GM23338 (cell line): ENCODE data around the gene HPDL.

Experiments used
- CREB1 ChIP-seq: fragments of 250-450 bp; sonication (Bioruptor Pico); IDR thresholded peaks from 2 replicates; pipeline ENCODE4 v1.5.0; 2020; ENCODE audit warnings: low read depth, mild to moderate bottlenecking, moderate library complexity
- EZH2 ChIP-seq: fragments of 200-600 bp; sonication (generic); IDR thresholded peaks from one replicate; pipeline ENCODE4 v1.8.0; 2017; ENCODE audit warnings: antibody characterized with exemption, mild to moderate bottlenecking, low read depth; ENCODE audit not compliant: unreplicated experiment
- EZH2phosphoT487 ChIP-seq: fragments of 200-600 bp; sonication (generic); IDR thresholded peaks from one replicate; pipeline ENCODE4 v1.8.1; 2018; ENCODE audit warnings: antibody characterized with exemption; ENCODE audit not compliant: unreplicated experiment
- JUNB ChIP-seq: IDR thresholded peaks from one replicate; pipeline ENCODE4 v1.6.1; 2016; ENCODE audit warnings: antibody characterized with exemption; ENCODE audit not compliant: unreplicated experiment
- NANOG ChIP-seq: IDR thresholded peaks from 2 replicates; pipeline ENCODE4 v1.6.1; 2016; ENCODE audit warnings: antibody characterized with exemption, borderline replicate concordance
- POLR2AphosphoS5 ChIP-seq: IDR thresholded peaks from 2 replicates; pipeline ENCODE4 v1.6.1; 2016; ENCODE audit warnings: antibody characterized with exemption, low read depth
- STAT1 ChIP-seq: IDR thresholded peaks from one replicate; pipeline ENCODE4 v1.6.1; 2016; ENCODE audit warnings: antibody characterized with exemption; ENCODE audit not compliant: unreplicated experiment
- ZNF114 ChIP-seq: fragments of 250-450 bp; sonication (Bioruptor Pico); IDR thresholded peaks from 2 replicates; pipeline ENCODE4 v1.5.0; 2020; ENCODE audit warnings: mild to moderate bottlenecking, moderate library complexity
- ZNF331 ChIP-seq: fragments of 250-450 bp; sonication (Bioruptor Pico); IDR thresholded peaks from 2 replicates; pipeline ENCODE4 v1.5.0; 2020; ENCODE audit warnings: low read depth, mild to moderate bottlenecking, moderate library complexity
- TF ChIP-seq, protein P1 (sequence below), 2 experiments: fragments of 200-600 bp in 1 of 2; sonication (generic) in 1 of 2; conservative IDR thresholded peaks; 2 replicates each; pipeline versions ENCODE4 v1.5.1 to v1.6.1; 2016 to 2017; ENCODE audit warnings: antibody characterized with exemption in 2 of 2, low read depth in 2 of 2, mild to moderate bottlenecking in 2 of 2, moderate library complexity in 1 of 2
- TF ChIP-seq, protein P2 (sequence below): IDR thresholded peaks from one replicate; pipeline ENCODE4 v1.6.1; 2018; ENCODE audit warnings: antibody characterized with exemption; ENCODE audit not compliant: unreplicated experiment
- TF ChIP-seq, protein P3 (sequence below): IDR thresholded peaks from 2 replicates; pipeline ENCODE4 v1.6.1; 2016; ENCODE audit warnings: antibody characterized with exemption

DNA sequence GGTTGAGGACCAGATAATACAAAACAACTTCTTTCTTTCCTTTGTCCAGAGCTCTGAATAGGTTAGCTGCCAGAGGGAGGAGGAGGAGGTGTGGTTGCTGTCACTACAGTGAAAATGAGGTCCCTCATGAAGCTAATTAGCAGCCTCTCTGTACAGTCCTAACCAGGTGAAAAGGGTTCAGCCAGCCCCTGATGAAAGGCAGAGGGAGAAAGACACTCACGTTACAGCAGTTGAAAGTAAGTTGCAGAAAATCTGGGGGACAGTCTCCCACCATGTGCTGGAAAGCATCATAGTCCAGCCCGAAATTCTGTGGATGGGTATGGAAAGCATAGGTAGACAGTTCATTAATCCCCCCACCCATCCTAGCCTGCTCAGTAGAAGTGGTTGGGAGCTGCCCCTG is 19.8 kb downstream of the HPDL start:
- TF ChIP-seq, protein P1, sequence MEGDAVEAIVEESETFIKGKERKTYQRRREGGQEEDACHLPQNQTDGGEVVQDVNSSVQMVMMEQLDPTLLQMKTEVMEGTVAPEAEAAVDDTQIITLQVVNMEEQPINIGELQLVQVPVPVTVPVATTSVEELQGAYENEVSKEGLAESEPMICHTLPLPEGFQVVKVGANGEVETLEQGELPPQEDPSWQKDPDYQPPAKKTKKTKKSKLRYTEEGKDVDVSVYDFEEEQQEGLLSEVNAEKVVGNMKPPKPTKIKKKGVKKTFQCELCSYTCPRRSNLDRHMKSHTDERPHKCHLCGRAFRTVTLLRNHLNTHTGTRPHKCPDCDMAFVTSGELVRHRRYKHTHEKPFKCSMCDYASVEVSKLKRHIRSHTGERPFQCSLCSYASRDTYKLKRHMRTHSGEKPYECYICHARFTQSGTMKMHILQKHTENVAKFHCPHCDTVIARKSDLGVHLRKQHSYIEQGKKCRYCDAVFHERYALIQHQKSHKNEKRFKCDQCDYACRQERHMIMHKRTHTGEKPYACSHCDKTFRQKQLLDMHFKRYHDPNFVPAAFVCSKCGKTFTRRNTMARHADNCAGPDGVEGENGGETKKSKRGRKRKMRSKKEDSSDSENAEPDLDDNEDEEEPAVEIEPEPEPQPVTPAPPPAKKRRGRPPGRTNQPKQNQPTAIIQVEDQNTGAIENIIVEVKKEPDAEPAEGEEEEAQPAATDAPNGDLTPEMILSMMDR (conservative IDR thresholded peaks at IDR 0.05; ENCODE audit: low read depth in 2 of 2): no peak
- TF ChIP-seq EZH2 (no peak), STAT1 (no peak), POLR2AphosphoS5 (no peak), JUNB (no peak), CREB1 (CRISPR knock-in tag) (no peak), EZH2phosphoT487 (no peak), ZNF114 (no peak), NANOG (no peak), ZNF331 (CRISPR knock-in tag) (no peak)
- TF ChIP-seq, protein P2, sequence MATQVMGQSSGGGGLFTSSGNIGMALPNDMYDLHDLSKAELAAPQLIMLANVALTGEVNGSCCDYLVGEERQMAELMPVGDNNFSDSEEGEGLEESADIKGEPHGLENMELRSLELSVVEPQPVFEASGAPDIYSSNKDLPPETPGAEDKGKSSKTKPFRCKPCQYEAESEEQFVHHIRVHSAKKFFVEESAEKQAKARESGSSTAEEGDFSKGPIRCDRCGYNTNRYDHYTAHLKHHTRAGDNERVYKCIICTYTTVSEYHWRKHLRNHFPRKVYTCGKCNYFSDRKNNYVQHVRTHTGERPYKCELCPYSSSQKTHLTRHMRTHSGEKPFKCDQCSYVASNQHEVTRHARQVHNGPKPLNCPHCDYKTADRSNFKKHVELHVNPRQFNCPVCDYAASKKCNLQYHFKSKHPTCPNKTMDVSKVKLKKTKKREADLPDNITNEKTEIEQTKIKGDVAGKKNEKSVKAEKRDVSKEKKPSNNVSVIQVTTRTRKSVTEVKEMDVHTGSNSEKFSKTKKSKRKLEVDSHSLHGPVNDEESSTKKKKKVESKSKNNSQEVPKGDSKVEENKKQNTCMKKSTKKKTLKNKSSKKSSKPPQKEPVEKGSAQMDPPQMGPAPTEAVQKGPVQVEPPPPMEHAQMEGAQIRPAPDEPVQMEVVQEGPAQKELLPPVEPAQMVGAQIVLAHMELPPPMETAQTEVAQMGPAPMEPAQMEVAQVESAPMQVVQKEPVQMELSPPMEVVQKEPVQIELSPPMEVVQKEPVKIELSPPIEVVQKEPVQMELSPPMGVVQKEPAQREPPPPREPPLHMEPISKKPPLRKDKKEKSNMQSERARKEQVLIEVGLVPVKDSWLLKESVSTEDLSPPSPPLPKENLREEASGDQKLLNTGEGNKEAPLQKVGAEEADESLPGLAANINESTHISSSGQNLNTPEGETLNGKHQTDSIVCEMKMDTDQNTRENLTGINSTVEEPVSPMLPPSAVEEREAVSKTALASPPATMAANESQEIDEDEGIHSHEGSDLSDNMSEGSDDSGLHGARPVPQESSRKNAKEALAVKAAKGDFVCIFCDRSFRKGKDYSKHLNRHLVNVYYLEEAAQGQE: no peak
- TF ChIP-seq, protein P3, sequence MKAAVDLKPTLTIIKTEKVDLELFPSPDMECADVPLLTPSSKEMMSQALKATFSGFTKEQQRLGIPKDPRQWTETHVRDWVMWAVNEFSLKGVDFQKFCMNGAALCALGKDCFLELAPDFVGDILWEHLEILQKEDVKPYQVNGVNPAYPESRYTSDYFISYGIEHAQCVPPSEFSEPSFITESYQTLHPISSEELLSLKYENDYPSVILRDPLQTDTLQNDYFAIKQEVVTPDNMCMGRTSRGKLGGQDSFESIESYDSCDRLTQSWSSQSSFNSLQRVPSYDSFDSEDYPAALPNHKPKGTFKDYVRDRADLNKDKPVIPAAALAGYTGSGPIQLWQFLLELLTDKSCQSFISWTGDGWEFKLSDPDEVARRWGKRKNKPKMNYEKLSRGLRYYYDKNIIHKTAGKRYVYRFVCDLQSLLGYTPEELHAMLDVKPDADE: no peak
